ENCODE results near the gene ZNF143.

ZNF143 gene

DNA sequence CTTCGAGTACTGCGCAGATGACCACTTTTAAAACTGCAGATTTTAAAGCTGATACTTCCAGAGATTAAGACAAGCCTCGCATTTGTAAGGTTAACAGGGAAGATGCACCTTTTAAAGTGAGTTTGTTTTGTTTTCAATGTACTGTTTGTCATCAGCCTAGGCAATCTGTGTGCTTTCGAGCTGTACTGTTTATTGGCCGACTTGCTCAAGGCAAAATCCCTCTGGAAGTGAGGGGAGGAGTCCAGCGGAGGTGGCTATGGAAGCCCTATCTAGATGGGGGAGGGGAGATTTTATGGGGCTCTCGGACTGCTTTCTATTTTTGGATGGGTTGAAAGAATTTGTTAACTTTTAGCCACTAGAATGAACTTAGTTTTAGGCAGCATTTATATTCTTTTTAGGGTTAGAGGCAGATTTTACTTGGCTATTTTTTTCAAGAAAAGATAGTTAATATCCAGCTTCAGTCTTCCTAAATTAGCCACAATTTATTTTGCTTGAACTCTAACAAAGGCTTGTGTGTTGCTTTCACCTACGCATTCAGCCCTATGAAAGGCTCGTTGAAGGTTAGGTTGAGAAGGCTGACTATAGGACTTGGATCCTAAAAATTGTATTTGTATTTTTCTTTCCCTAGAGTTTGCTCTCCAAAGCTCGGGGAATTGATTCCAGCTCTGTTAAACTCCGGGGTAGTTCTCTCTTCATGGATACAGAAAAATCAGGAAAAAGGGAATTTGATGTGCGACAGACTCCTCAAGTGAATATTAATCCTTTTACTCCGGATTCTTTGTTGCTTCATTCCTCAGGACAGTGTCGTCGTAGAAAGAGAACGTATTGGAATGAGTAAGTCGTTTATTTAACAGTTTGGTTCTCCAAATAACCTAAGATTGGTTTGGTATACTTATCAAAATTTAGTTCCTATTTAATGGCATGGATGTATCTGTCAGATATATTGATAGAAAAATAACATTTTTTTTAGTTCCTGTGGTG, 114.7 kb downstream of the ZNF143 start:
- Histone ChIP-seq H3K36me3 (ENCODE audit: insufficient read depth) (peaks cover 24% of the 10 kb centered on the region; the same call in 1 of the 2 replicates), H4K20me1 (ENCODE audit: insufficient read depth) (peaks cover 15% of the 10 kb centered on the region)
- TF ChIP-seq, protein P1, sequence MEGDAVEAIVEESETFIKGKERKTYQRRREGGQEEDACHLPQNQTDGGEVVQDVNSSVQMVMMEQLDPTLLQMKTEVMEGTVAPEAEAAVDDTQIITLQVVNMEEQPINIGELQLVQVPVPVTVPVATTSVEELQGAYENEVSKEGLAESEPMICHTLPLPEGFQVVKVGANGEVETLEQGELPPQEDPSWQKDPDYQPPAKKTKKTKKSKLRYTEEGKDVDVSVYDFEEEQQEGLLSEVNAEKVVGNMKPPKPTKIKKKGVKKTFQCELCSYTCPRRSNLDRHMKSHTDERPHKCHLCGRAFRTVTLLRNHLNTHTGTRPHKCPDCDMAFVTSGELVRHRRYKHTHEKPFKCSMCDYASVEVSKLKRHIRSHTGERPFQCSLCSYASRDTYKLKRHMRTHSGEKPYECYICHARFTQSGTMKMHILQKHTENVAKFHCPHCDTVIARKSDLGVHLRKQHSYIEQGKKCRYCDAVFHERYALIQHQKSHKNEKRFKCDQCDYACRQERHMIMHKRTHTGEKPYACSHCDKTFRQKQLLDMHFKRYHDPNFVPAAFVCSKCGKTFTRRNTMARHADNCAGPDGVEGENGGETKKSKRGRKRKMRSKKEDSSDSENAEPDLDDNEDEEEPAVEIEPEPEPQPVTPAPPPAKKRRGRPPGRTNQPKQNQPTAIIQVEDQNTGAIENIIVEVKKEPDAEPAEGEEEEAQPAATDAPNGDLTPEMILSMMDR (conservative IDR thresholded peaks at IDR 0.05; ENCODE audit: low read depth, low read length), result no peak

DNA sequence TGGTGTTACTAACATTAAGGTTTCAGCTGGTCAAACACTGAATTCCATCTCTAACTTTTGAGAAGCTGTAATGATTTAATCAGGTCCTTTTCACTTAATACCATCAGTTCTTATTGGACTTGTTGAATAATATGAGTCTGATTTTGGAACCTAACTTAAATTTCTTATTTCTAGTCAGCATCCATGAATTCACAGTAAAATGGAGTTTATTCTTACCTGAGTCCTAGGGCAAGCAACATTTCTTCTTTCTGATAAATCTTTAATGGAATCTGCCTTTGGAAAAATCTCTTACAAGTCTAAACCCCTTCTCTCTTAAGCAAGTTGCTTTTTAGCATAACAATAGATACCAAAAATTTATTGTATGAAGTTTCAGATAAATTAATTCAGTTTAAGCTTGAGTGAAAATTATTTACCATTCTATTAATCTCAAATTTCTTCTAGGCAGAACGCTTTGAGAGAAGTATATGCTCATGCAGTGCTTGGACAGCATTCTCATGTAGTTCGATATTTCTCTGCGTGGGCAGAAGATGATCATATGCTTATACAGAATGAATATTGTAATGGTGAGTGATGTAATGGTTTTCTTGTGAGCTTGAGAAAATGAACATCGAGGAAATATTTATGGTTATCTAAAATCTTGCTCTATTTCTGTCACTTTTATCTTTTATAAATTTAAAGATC, 116.0 kb downstream of the ZNF143 start:
- no peaks in the 10 kb centered on the region for H3K27me3 ChIP-seq (ENCODE audit: insufficient read depth, low read depth)
- H3K9ac ChIP-seq, result no peak overlapping the region
- H4K20me1 ChIP-seq (ENCODE audit: insufficient read depth), result peaks cover 15% of the 10 kb centered on the region
- TF ChIP-seq, protein P1 (conservative IDR thresholded peaks at IDR 0.05; ENCODE audit: low read depth, low read length), result no peak
- H2AFZ ChIP-seq (ENCODE audit: low read depth), result no peak overlapping the region
- H3K4me2 ChIP-seq, result peak overlapping the region; percentile 91
- H3K4me1 ChIP-seq (ENCODE audit: low read depth, poor library complexity, severe bottlenecking), result peaks cover 31% of the 10 kb centered on the region
- H3K36me3 ChIP-seq (ENCODE audit: insufficient read depth), result peaks cover 24% of the 10 kb centered on the region; the same call in 1 of the 2 replicates
- H3K27ac ChIP-seq, result no peak overlapping the region
- H3K79me2 ChIP-seq (ENCODE audit: insufficient read depth, low read depth), result peaks cover 52% of the 10 kb centered on the region
- H3K4me3 ChIP-seq (IDR thresholded peaks at IDR 0.05; ENCODE audit: insufficient read depth, low read depth, low read length), result no peak overlapping the region

More for the DNA sequence above, 114.7 kb downstream of the ZNF143 start:
- Histone ChIP-seq H3K27me3 (ENCODE audit: insufficient read depth, low read depth) (no peaks in the 10 kb centered on the region), H2AFZ (ENCODE audit: low read depth) (no peak overlapping the region), H3K79me2 (ENCODE audit: insufficient read depth, low read depth) (peaks cover 52% of the 10 kb centered on the region), H3K27ac (peak overlapping the region; percentile 82; the same call in 1 of the 2 replicates), H3K4me2 (peak overlapping the region; percentile 91), H3K4me3 (IDR thresholded peaks at IDR 0.05; ENCODE audit: insufficient read depth, low read depth, low read length) (no peak overlapping the region), H3K9ac (peak overlapping the region; percentile 93), H3K4me1 (ENCODE audit: low read depth, poor library complexity, severe bottlenecking) (peaks cover 31% of the 10 kb centered on the region)

DNA sequence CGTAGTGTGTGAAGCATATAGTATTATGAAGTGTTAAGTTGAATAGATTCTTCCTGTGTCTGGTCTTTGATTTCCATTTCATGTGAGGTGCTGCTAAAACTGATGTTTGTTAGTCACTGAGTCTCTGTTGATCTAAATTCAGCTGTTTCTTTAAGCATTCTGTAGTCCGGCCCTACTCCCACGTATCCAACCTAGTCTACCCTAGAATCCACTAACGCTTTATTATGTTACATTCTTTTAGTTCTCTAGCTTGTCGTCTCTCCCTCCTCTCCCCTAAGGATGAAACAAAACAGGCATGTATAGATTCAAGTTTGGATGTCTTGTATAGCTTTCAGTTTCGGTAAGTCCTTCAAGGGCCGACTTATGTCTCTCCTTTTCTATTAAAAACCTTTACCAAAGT, 116.7 kb downstream of the ZNF143 start:
- no peak overlapping the region for H3K9ac ChIP-seq
- no peak overlapping the region for H3K4me3 ChIP-seq (IDR thresholded peaks at IDR 0.05; ENCODE audit: insufficient read depth, low read depth, low read length)
- no peaks in the 10 kb centered on the region for H3K27me3 ChIP-seq (ENCODE audit: insufficient read depth, low read depth)
- H3K79me2 ChIP-seq (ENCODE audit: insufficient read depth, low read depth), result peaks cover 52% of the 10 kb centered on the region
- TF ChIP-seq, protein P1 (conservative IDR thresholded peaks at IDR 0.05; ENCODE audit: low read depth, low read length), result no peak
- peaks cover 28% of the 10 kb centered on the region for H3K4me1 ChIP-seq (ENCODE audit: low read depth, poor library complexity, severe bottlenecking)
- H3K36me3 ChIP-seq (ENCODE audit: insufficient read depth), result peaks cover 24% of the 10 kb centered on the region; the same call in 1 of the 2 replicates
- H2AFZ ChIP-seq (ENCODE audit: low read depth), result no peak overlapping the region
- no peak overlapping the region for H3K27ac ChIP-seq
- peaks cover 15% of the 10 kb centered on the region for H4K20me1 ChIP-seq (ENCODE audit: insufficient read depth)
- H3K4me2 ChIP-seq, result peak overlapping the region; percentile 91

Data from KMS-11 (cell line).